K562 (cell line): ENCODE data around the gene DHX32. TPM values are rescaled to one million over a fixed set of nuclear protein-coding genes. Genes with fewer than 3 reads are reported as not detected.
A peak's percentile ranks its signal among the peaks of the same experiment; 100 is the strongest.

Experiments used
- ATAC-seq: fragments of 200-7000 bp; cut with Tn5 transposase; 3 replicates; pipeline ENCODE4 v1.9.1; 2020; ENCODE audit warnings: moderate library complexity
- BruUV-seq: library from RNA; stranded (reverse); fragments of 400-500 nt; replicated peaks from 2 replicates; lab custom pipeline; 2021; lab: Mats Ljungman, UMichigan
- CTCF ChIA-PET: fragments of 300-600 bp; formaldehyde crosslinking; extraction: SDS; loops from one replicate; lab custom pipeline; 2021; ENCODE audit warnings: low intra/inter-chr PET ratio; lab: Yijun Ruan, JAX
- POLR2A ChIA-PET: fragments of 300-600, 350-650 bp; sonication (Branson Sonifier 250); formaldehyde crosslinking; extraction: SDS; loops from one replicate; lab custom pipeline; 2021; ENCODE audit warnings: antibody characterized with exemption, inconsistent platforms; lab: Yijun Ruan, JAX
- DNase-seq, 4 experiments: peaks; one replicate each; pipeline versions ENCODE4 v3.0.0 to v3.0.0-alpha.2; 2011 to 2018; ENCODE audit warnings: low spot score in 3 of 4, mixed read lengths in 3 of 4; ENCODE audit errors: extremely low read depth in 1 of 4
- FAIRE-seq: peaks from 2 replicates; lab custom pipeline; 2011; peaks lifted over from hg19 to GRCh38; lab: Jason Lieb, UNC
- H2AFZ ChIP-seq: 2 replicates; pipeline ENCODE4 v1.6.0; 2011; ENCODE audit warnings: low read depth, low read length, control low read depth, inconsistent platforms
- H3K27ac ChIP-seq: fragments of 200-600 bp; 3 replicates; pipeline ENCODE4 v1.8.0; 2011; ENCODE audit warnings: low read depth, mild to moderate bottlenecking, control low read depth, inconsistent platforms, low read length, moderate library complexity, mixed read lengths; ENCODE audit errors: extremely low read depth
- H3K27me3 ChIP-seq, 2 experiments: fragments of 300-600 bp in 1 of 2; 2 replicates in 1 of 2; 3 replicates in 1 of 2; pipeline versions ENCODE4 v1.6.0 to v1.8.0; 2011; ENCODE audit warnings: inconsistent platforms in 2 of 2, low read length in 2 of 2, mild to moderate bottlenecking in 1 of 2, mixed read lengths in 1 of 2, moderate library complexity in 1 of 2; ENCODE audit not compliant: control insufficient read depth in 2 of 2, insufficient read depth in 2 of 2
- H3K36me3 ChIP-seq: fragments of 300-600 bp; 3 replicates; pipeline ENCODE4 v1.8.0; 2011; ENCODE audit warnings: mild to moderate bottlenecking, low read length, inconsistent platforms; ENCODE audit not compliant: control insufficient read depth, insufficient read depth
- H3K4me1 ChIP-seq, 2 experiments: fragments of 200-600 bp in 1 of 2; replicated peaks in 1 of 2; 2 replicates in 1 of 2; 3 replicates in 1 of 2; pipeline versions ENCODE4 v1.5.1 to v1.8.0; 2011; ENCODE audit warnings: inconsistent platforms in 2 of 2, low read length in 2 of 2, mild to moderate bottlenecking in 1 of 2, mixed read lengths in 1 of 2, moderate library complexity in 1 of 2; ENCODE audit not compliant: control insufficient read depth in 2 of 2, insufficient read depth in 2 of 2
- H3K4me2 ChIP-seq: 2 replicates; pipeline ENCODE4 v1.6.1; 2011; ENCODE audit warnings: low read length, control low read depth, inconsistent platforms, mixed read lengths; ENCODE audit not compliant: insufficient read depth
- H3K4me3 ChIP-seq: fragments of 200-600 bp; sonication (generic), shearing (Covaris generic); 2 replicates; pipeline ENCODE4 v1.5.1; 2016; ENCODE audit warnings: control low read depth, inconsistent platforms
- H3K79me2 ChIP-seq: fragments of 200-600 bp; 3 replicates; pipeline ENCODE4 v1.8.0; 2011; ENCODE audit warnings: low read length, inconsistent platforms; ENCODE audit not compliant: control insufficient read depth, insufficient read depth
- H3K9ac ChIP-seq, 2 experiments: 2 replicates each; pipeline versions ENCODE4 v1.6.0 to v1.6.1; 2011; ENCODE audit warnings: low read depth in 2 of 2, low read length in 2 of 2, control low read depth in 1 of 2, inconsistent platforms in 1 of 2, mild to moderate bottlenecking in 1 of 2, mixed read lengths in 1 of 2; ENCODE audit not compliant: insufficient read depth in 1 of 2
- H3K9me1 ChIP-seq: one replicate; pipeline ENCODE4 v1.6.0; 2011; ENCODE audit warnings: inconsistent platforms, mild to moderate bottlenecking, low read length, moderate library complexity; ENCODE audit not compliant: control insufficient read depth, insufficient read depth
- H3K9me3 ChIP-seq: replicated peaks from 2 replicates; pipeline ENCODE4 v1.5.1; 2011; ENCODE audit warnings: low read depth, low read length, inconsistent platforms; ENCODE audit not compliant: control insufficient read depth, insufficient read depth
- H4K20me1 ChIP-seq: replicated peaks from 2 replicates; pipeline ENCODE4 v1.6.1; 2011; ENCODE audit warnings: low read length, inconsistent platforms, mixed read lengths; ENCODE audit not compliant: control insufficient read depth, insufficient read depth
- PHF21A ChIP-seq: fragments of 450-650 bp; IDR thresholded peaks from 2 replicates; pipeline ENCODE4 v1.6.1; 2017; ENCODE audit warnings: low read depth, borderline replicate concordance
- WGBS: fragments of 100-300 bp; shearing (Covaris generic); methylation state at CpG from one replicate; pipeline ENCODE4 v1.1.6; 2016; ENCODE audit warnings: low coverage, mixed read lengths; ENCODE audit not compliant: insufficient coverage; ENCODE audit errors: missing lambda C conversion rate; 5-methylcytosine and 5-hydroxymethylcytosine counted together
- in situ Hi-C: fragments of 300-500 bp; cut with MboI; formaldehyde crosslinking; loops from 4 replicates; pipeline ENCODE4 v1.15.0; 2018; ENCODE audit warnings: inconsistent platforms, mixed read lengths
- intact Hi-C: fragments of 100-400 bp; cut with micrococcal nuclease; formaldehyde crosslinking; loops from 2 replicates; pipeline ENCODE4 v1.14.2; 2022
- polyA plus RNA-seq, 8 experiments: library from polyadenylated mRNA; depleted of rRNA in 4 of 8; stranded (reverse) in 5 of 8; unstranded in 3 of 8; fragments of >200 nt; fragmentation: Nextera tagmentation in 2 of 8; fragmentation: Illumina TruSeq in 1 of 8; extraction: Ambion mirVana in 2 of 8; extraction: Trizol in 1 of 8; gene quantifications; 2 replicates each; pipeline versions ENCODE4 v1.2.1 to v1.2.3, GENCODE V29; 2011 to 2014; ENCODE audit warnings: inconsistent platforms in 1 of 8, missing spikeins in 1 of 8
- total RNA-seq, 7 experiments: library from RNA; depleted of rRNA in 6 of 7; stranded (reverse); fragments of >200 nt in 6 of 7; fragmentation: Illumina TruSeq in 2 of 7; extraction: Trizol in 2 of 7; gene quantifications; 2 replicates each; pipeline versions ENCODE4 v1.2.1 to v1.2.3, GENCODE V29; 2011 to 2021; ENCODE audit warnings: low replicate concordance in 1 of 7
- TF ChIP-seq, protein P1 (sequence below): sonication (generic); IDR thresholded peaks from 2 replicates; pipeline ENCODE4 v1.6.1; 2016
- TF ChIP-seq, protein P2 (sequence below): fragments of 450-650 bp; IDR thresholded peaks from 2 replicates; pipeline ENCODE4 v1.6.1; 2017; ENCODE audit warnings: antibody characterized with exemption, mild to moderate bottlenecking

DHX32 gene
- total and polyA plus RNA-seq, 9 of the 15 experiments (the other 6 are each of a cell fraction or from before 2014, with no cell fraction given): 5.8 to 23.5 (median 17.5) TPM

GRCh38 chr10:125820701-125821100 lies 60.4 kb downstream of the DHX32 start:
- BruUV-seq: no TSS peak
- peaks cover 17% of the 10 kb centered on the region for H3K36me3 ChIP-seq
- ChIA-PET POLR2A (no interaction called here), CTCF (no interaction called here)
- ATAC-seq (no peak), FAIRE-seq (no peak), DNase-seq (no peak)
- H2AFZ ChIP-seq: no peak overlapping the region
- H3K9me1 ChIP-seq: no peaks in the 10 kb centered on the region
- peak overlapping the region; percentile 34; the same call in 2 of the 3 replicates for H3K27ac ChIP-seq
- H3K9ac ChIP-seq: peak overlapping the region in 1 of 2 experiments; percentile 36; a peak in 1 of 4 replicates
- TF ChIP-seq, protein P1, sequence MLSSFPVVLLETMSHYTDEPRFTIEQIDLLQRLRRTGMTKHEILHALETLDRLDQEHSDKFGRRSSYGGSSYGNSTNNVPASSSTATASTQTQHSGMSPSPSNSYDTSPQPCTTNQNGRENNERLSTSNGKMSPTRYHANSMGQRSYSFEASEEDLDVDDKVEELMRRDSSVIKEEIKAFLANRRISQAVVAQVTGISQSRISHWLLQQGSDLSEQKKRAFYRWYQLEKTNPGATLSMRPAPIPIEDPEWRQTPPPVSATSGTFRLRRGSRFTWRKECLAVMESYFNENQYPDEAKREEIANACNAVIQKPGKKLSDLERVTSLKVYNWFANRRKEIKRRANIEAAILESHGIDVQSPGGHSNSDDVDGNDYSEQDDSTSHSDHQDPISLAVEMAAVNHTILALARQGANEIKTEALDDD: 0 out of 2 replicates have a peak, but pooled peaks have one; percentile 38
- TF ChIP-seq PHF21A: no peak
- H3K27me3 ChIP-seq: no peaks in the 10 kb centered on the region
- in situ Hi-C loops: no loop called here
- no peak overlapping the region for H3K4me3 ChIP-seq
- intact Hi-C loops: no loop called here
- no peaks in the 10 kb centered on the region for H4K20me1 ChIP-seq
- peaks cover 11 to 31% of the 10 kb centered on the region in 2 experiments; a peak in 4 of 5 replicates for H3K4me1 ChIP-seq
- H3K79me2 ChIP-seq: peaks cover 66% of the 10 kb centered on the region
- H3K9me3 ChIP-seq: no peaks in the 10 kb centered on the region
- 22% methylated on average over 1 of the region's 1 CpG for WGBS
- H3K4me2 ChIP-seq: peak overlapping the region; percentile 56

- no peaks in the 10 kb centered on the region for H3K9me3 ChIP-seq
- WGBS: 26% methylated on average over 6 of the region's 6 CpGs
- peaks cover 23% of the 10 kb centered on the region for H3K36me3 ChIP-seq
- BruUV-seq: no TSS peak
- H3K9me1 ChIP-seq: no peaks in the 10 kb centered on the region
- peaks cover 5 to 50% of the 10 kb centered on the region in 2 experiments; a peak in 4 of 5 replicates for H3K4me1 ChIP-seq
- H4K20me1 ChIP-seq: no peaks in the 10 kb centered on the region
- peak overlapping the region; percentile 55; the same call in 1 of the 2 replicates for H2AFZ ChIP-seq
- ChIA-PET POLR2A (interaction anchor here (1.3 to 1.8 kb wide), 2 partner anchors 10 to 20 kb away, joined by 4 to 6 read pairs; no protein-coding TSS in a partner anchor), CTCF (no interaction called here)
- H3K4me3 ChIP-seq: no peak overlapping the region
- H3K9ac ChIP-seq: peak overlapping the region; percentile 50 to 84
- peak overlapping the region; percentile 89 for H3K27ac ChIP-seq
- H3K27me3 ChIP-seq: no peaks in the 10 kb centered on the region
- peak in 2 of 4 experiments; percentile 21 to 40 for DNase-seq
- peak; percentile 64 for FAIRE-seq
- H3K79me2 ChIP-seq: peaks cover 62% of the 10 kb centered on the region
- intact Hi-C loops: loop anchor here (5.0 kb wide), 1 partner anchor 95 kb away; no protein-coding TSS in a partner anchor
- in situ Hi-C loops: no loop called here
- peak overlapping the region; percentile 67 for H3K4me2 ChIP-seq
- ATAC-seq: peak; percentile 22
- TF ChIP-seq, protein P2, sequence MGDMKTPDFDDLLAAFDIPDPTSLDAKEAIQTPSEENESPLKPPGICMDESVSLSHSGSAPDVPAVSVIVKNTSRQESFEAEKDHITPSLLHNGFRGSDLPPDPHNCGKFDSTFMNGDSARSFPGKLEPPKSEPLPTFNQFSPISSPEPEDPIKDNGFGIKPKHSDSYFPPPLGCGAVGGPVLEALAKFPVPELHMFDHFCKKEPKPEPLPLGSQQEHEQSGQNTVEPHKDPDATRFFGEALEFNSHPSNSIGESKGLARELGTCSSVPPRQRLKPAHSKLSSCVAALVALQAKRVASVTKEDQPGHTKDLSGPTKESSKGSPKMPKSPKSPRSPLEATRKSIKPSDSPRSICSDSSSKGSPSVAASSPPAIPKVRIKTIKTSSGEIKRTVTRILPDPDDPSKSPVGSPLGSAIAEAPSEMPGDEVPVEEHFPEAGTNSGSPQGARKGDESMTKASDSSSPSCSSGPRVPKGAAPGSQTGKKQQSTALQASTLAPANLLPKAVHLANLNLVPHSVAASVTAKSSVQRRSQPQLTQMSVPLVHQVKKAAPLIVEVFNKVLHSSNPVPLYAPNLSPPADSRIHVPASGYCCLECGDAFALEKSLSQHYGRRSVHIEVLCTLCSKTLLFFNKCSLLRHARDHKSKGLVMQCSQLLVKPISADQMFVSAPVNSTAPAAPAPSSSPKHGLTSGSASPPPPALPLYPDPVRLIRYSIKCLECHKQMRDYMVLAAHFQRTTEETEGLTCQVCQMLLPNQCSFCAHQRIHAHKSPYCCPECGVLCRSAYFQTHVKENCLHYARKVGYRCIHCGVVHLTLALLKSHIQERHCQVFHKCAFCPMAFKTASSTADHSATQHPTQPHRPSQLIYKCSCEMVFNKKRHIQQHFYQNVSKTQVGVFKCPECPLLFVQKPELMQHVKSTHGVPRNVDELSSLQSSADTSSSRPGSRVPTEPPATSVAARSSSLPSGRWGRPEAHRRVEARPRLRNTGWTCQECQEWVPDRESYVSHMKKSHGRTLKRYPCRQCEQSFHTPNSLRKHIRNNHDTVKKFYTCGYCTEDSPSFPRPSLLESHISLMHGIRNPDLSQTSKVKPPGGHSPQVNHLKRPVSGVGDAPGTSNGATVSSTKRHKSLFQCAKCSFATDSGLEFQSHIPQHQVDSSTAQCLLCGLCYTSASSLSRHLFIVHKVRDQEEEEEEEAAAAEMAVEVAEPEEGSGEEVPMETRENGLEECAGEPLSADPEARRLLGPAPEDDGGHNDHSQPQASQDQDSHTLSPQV: peak; percentile 31; the same call in 1 of the 2 replicates
Observed at GRCh38 chr10:125817337-125817946, 63.6 kb downstream of the DHX32 start.
